ENCODE results near the gene OXA1L.

The OXA1L gene

DNA sequence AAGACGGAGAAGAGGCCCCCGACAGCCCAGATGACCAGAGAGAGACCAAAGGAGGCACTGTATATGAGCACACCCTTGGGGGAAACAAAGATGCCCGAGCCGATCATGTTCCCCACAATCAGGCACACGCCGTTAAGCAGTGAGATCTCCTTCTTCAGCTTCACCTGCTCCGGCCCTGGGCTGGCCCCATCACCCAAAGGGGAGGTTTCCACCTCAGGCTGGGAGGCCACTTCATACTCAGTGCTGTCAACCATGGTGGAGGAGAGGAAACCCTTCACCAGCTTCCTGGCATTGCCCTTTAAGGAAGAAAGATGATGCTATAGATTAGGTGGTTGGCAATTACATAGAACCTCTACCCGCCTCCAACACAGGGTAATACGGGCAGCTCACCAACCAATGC, 46.7 kb downstream of the OXA1L start:
- TF ChIP-seq, protein P1, sequence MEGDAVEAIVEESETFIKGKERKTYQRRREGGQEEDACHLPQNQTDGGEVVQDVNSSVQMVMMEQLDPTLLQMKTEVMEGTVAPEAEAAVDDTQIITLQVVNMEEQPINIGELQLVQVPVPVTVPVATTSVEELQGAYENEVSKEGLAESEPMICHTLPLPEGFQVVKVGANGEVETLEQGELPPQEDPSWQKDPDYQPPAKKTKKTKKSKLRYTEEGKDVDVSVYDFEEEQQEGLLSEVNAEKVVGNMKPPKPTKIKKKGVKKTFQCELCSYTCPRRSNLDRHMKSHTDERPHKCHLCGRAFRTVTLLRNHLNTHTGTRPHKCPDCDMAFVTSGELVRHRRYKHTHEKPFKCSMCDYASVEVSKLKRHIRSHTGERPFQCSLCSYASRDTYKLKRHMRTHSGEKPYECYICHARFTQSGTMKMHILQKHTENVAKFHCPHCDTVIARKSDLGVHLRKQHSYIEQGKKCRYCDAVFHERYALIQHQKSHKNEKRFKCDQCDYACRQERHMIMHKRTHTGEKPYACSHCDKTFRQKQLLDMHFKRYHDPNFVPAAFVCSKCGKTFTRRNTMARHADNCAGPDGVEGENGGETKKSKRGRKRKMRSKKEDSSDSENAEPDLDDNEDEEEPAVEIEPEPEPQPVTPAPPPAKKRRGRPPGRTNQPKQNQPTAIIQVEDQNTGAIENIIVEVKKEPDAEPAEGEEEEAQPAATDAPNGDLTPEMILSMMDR (IDR thresholded peaks at IDR 0.05; ENCODE audit: low read depth, low read length) = no peak
- H3K4me3 ChIP-seq (ENCODE audit: low read depth, low read length) = no peak overlapping the region

- TF ChIP-seq, protein P1 (IDR thresholded peaks at IDR 0.05; ENCODE audit: low read depth, low read length) = no peak
- H3K4me3 ChIP-seq (ENCODE audit: low read depth, low read length) = no peak overlapping the region
Observed at GRCh38 chr14:22814373-22814772, 47.9 kb downstream of the OXA1L start.

GRCh38 chr14:22814941-22815713, 48.6 kb downstream of the OXA1L start, which contains the start of gene SLC7A7:
Gene SLC7A7, minus strand, starts transcription at chr14:22815435. Its CDS starts 2,037 bp downstream, at chr14:22813398.
- TF ChIP-seq, protein P1 (IDR thresholded peaks at IDR 0.05; ENCODE audit: low read depth, low read length) = no peak
- H3K4me3 ChIP-seq (ENCODE audit: low read depth, low read length) = no peak within 1 kb of the TSS

DNA sequence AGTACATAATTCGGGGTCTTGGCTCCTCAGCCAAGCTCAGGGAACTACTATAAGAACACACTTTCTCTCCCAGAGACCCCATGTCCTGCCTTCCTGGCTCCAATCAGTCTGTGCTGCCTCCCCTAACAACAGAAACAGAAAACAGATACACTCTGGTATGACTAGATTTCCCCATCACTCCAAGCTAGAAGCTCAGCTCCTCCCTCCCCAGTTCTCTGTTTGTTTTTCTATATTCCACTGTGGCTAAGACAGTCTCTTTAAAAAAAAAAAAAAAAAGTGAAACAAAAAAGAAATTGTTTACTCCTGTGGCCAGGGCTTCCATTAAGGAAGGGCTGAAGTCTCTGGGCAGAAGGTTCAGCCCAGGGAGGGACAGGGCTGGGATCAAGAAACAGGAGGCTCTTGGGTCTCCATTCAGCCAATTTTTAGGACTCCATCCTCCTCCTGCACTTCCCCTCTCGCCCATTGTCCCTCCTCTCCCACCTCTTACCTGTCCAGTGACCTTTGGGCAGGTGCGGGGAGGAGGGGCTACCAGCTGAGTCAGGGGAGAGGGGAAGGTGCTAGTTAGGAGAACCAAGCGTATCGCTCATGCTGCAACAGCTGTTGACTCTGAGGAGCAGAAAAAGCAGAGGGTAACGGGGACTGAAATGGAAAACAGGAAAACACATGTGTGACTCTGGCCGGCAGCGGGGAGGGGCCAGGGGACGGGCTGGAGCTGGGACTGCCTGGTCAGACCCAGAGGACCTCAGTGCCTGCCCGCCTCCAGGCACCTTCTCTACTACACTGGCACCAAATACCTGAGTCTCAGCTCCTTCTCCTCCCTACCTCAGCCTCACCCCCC, 52.9 kb downstream of the OXA1L start:
- H3K4me3 ChIP-seq (ENCODE audit: low read depth, low read length) = peak overlapping the region; percentile 47
- TF ChIP-seq, protein P1 (IDR thresholded peaks at IDR 0.05; ENCODE audit: low read depth, low read length) = no peak

GRCh38 chr14:22820731-22821130, 54.2 kb downstream of the OXA1L start:
- TF ChIP-seq, protein P1 (IDR thresholded peaks at IDR 0.05; ENCODE audit: low read depth, low read length) = no peak
- no peak overlapping the region for H3K4me3 ChIP-seq (ENCODE audit: low read depth, low read length)

DNA sequence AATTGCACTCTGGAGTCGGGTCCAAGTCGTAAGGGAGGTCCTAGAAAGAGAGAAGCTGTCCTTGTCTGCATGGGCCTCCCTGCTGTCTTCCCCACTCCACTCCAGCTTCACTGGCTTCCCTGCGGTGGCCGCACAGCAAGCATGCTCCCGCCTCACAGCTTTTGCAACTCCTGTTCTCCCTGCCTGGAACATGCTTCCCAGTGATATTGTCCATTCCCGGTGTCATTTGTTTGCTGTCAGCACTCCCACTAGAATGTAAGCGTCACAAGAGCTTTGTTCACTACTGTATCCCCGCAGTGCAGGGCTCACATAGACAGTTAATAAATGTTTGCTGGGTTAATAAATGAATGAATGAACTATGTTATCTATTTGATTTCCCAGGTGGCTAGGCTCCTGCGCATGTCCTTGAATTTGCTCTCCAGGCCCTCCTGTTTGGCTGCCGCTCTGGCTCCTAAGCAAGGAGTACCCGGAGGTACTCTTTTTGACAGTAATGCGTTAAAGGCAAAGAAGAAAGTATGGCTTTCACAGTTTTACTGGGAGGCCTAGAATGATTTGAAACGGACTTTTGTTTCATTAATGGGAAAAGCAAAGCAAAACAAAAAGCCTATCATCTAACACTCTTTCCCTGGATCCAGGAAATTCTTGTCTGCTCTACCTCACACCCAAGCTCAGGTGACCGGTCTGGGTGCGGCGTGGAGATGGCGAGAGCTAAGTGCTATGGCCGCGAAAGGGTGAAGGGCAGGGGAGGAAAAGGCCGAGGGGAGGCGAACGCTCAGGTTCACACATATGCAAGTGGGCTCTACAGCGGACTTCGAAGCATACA, 54.9 kb downstream of the OXA1L start:
- TF ChIP-seq, protein P1 (IDR thresholded peaks at IDR 0.05; ENCODE audit: low read depth, low read length) = no peak
- no peak overlapping the region for H3K4me3 ChIP-seq (ENCODE audit: low read depth, low read length)
